Stimulated activated CD8-positive, alpha-beta memory T cell treated with anti-CD3 and anti-CD28 coated beads, Interleukin-12 subunit alpha, Interleukin-12 subunit beta, amount 100 ng/mL, for 24 hours (primary cell): ENCODE data around the gene EFCAB13.
"Not testable (repeated sequence)": the region's sequence is repeated elsewhere in the genome, so short reads cannot be mapped to it uniquely, and the experiment has no call there.

Experiments used
- DNase-seq: peaks from one replicate; pipeline ENCODE4 v3.0.0-alpha.2; 2020; ENCODE audit errors: extremely low read depth

The EFCAB13 gene

GRCh38 chr17:47425887-47426635 is 102.3 kb downstream of the EFCAB13 start:
- DNase-seq = not testable (repeated sequence)

- DNase-seq = no peak
Observed at GRCh38 chr17:47427985-47428384, 104.2 kb downstream of the EFCAB13 start.

DNA sequence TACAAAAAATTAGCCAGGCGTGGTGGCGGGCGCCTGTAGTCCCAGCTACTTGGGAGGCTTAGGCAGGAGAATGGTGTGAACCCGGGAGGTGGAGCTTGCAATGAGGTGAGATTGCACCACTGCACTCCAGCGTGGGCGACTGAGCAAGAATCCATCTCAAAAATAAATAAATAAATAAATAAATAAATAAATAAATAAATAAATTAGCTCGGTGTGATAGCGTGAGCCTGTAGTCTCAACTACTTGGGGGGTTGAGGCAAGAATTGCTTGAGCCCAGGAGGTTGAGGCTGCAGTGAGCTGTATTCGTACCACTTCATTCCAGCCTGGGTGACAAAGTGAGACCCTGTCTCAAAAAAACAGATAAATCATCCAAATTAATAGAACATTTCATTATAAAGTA is 108.5 kb downstream of the EFCAB13 start:
- not testable (repeated sequence) for DNase-seq

DNA sequence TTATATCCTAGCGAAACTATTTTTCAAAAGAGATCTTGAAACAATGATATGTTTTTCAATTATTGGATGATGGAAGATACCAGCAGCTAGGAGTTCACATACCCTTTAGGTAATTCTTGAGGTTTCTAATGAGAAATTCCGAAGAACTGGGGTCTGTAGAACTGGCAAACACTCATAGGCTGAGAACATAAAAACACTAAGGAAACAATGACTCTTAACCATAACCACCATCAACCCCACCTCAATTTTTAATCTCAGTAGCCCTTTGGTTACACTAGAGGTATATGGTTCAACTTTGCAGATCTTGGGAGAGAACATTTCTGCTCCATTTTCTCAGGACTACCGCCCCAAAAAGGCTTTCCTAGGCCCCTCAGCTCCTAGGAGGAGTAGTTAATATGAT is 141.4 kb downstream of the EFCAB13 start:
- DNase-seq = no peak

- DNase-seq = not testable (repeated sequence)
Observed at GRCh38 chr17:47466976-47467375, 143.2 kb downstream of the EFCAB13 start.

DNA sequence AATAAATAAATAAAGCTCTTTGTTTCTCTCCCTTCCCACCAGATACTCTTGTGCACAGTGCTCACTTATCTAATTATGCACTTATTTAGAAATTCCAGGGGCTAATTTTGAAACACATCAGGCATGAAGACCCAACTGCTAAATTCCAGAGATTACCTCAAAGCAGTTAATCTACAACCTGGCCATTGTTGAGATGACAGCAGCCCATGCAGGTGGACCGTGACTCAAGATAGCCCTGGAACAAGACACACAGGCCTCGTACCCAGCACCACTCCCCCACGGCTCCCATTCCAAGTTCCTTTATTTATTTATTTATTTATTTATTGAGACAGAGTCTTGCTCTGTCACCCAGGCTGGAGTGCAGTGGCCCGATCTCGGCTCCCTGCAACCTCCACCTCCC is 147.1 kb downstream of the EFCAB13 start:
- DNase-seq = no peak

DNA sequence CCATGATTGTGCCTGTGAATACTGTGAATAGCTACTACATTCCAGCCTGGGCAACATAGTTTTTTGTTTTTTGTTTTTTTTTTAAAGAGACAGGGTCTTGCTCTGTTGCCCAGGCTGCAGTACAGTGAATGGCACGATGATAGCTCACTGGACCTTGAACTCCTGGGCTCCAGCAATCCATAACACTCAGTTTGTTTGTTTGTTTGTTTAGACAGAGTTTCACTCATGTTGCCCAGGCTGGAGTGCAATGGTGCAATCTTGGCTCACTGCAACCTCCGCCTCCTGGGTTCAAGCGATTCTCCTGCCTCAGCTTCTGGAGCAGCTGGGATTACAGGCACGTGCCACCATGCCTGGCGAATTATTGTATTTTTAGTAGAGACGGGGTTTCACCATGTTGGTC is 148.3 kb downstream of the EFCAB13 start:
- not testable (repeated sequence) for DNase-seq
